ENCODE data around the gene CACNG1. TPM values are rescaled to one million over a fixed set of nuclear protein-coding genes. Genes with fewer than 3 reads are reported as not detected.

The CACNG1 gene
- total RNA-seq, 2 experiments from 2014 or later = not detected

DNA sequence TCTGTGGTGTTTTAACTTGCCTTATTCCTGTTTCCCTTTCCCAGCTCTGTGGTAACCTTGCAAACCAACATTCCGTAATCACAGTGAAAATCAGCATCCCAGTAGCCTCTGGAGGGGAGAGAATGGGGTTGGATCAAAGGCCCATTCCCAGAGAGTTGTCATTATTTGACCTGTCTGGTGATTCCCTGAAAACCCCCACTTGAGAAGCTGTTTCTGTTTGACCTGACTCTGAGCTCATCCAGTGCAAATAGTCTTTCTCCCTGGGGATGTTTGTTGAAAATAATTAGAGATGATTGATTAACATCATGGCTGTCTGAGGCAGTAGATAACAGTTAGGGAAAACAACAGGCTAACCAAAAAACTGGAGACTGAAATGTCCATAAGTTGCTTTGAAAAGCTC is 3.0 kb downstream of the CACNG1 start:
- POLR2A ChIA-PET = no interaction called here

GRCh38 chr17:67049025-67049739 is 4.8 kb downstream of the CACNG1 start:
- no peaks in the 10 kb centered on the region for H3K27me3 Mint-ChIP-seq (ENCODE audit: low read depth)
- peaks cover 15% of the 10 kb centered on the region for H3K9me3 Mint-ChIP-seq (ENCODE audit: insufficient read depth)
- ATAC-seq = no peak
- no peak overlapping the region for H3K27ac Mint-ChIP-seq
- no peaks in the 10 kb centered on the region for H3K4me1 Mint-ChIP-seq (ENCODE audit: low read depth)
- CTCF ChIA-PET = no interaction called here
- H3K36me3 Mint-ChIP-seq (ENCODE audit: low read depth) = peaks cover 4% of the 10 kb centered on the region
- POLR2A ChIA-PET = no interaction called here
- H3K4me3 Mint-ChIP-seq = no peak overlapping the region
- DNase-seq = no peak

More for the DNA sequence above, 3.0 kb downstream of the CACNG1 start:
- H3K4me1 Mint-ChIP-seq (ENCODE audit: low read depth) = no peaks in the 10 kb centered on the region
- H3K4me3 Mint-ChIP-seq = no peak overlapping the region
- H3K27me3 Mint-ChIP-seq (ENCODE audit: low read depth) = no peaks in the 10 kb centered on the region
- DNase-seq (no peak), ATAC-seq (no peak)
- peaks cover 4% of the 10 kb centered on the region for H3K36me3 Mint-ChIP-seq (ENCODE audit: low read depth)
- CTCF ChIA-PET = no interaction called here
- no peak overlapping the region for H3K27ac Mint-ChIP-seq
- H3K9me3 Mint-ChIP-seq (ENCODE audit: insufficient read depth) = peaks cover 15% of the 10 kb centered on the region

DNA sequence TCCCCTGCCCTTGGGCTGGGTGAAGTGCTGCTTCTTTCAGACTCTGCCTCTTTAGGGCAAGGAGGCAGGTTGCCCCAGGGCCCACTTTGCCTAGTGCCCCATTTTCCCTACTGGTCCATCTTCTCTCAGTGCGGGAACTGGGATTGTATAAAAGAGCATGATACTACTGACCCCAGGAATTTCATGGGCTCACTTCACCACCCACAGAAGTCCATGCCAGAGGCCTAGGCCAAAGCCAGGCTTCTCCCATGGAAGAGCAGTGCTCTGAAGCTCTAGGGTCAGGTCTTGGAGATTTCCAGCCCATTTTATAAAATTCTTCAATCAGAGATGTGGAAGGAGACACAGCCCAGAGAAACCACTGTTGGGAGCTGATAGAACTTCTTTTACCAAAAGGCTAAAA is 5.7 kb downstream of the CACNG1 start:
- Mint-ChIP-seq H3K27me3 (ENCODE audit: low read depth) (no peaks in the 10 kb centered on the region), H3K4me1 (ENCODE audit: low read depth) (no peaks in the 10 kb centered on the region), H3K27ac (no peak overlapping the region), H3K9me3 (ENCODE audit: insufficient read depth) (peaks cover 15% of the 10 kb centered on the region), H3K4me3 (no peak overlapping the region), H3K36me3 (ENCODE audit: low read depth) (peaks cover 4% of the 10 kb centered on the region)
- DNase-seq (no peak), ATAC-seq (no peak)
- POLR2A ChIA-PET = no interaction called here
- CTCF ChIA-PET = no interaction called here

DNA sequence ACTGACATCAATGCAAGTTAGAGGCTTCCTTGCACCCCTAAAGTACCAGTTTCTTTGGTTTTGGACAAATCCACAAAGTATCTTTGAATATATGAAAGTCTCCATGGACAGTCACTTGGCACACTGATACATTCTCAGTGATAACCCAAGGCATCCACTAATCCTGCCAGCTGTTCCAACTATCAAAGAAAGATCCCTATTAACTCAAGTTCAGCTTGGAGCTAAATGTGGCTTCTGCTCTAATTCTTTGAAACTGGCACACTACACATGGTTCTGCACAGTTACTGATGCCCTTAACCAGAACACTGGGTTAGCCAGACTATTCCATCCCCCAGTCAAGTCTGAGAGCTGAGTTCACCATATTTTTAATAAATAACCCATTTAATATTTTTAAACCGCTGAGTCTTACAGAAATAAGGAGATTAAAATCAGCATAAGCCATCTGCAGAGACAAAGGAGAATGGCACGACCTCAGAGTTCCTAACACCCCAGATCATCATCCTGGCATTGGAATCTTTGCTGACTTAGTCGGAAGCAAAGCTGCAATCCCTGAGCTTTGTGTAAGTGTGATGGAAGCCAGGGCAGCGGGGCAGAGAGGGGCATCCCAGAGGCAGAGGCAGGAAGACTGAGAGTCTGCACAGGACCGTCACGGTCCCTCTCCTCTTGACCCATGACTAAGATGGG is 6.3 kb downstream of the CACNG1 start:
- POLR2A ChIA-PET = no interaction called here
- DNase-seq (no peak), ATAC-seq (no peak)
- H3K4me3 Mint-ChIP-seq = no peak overlapping the region
- H3K9me3 Mint-ChIP-seq (ENCODE audit: insufficient read depth) = peaks cover 15% of the 10 kb centered on the region
- H3K27me3 Mint-ChIP-seq (ENCODE audit: low read depth) = no peaks in the 10 kb centered on the region
- H3K4me1 Mint-ChIP-seq (ENCODE audit: low read depth) = no peaks in the 10 kb centered on the region
- H3K27ac Mint-ChIP-seq = no peak overlapping the region
- peaks cover 4% of the 10 kb centered on the region for H3K36me3 Mint-ChIP-seq (ENCODE audit: low read depth)
- CTCF ChIA-PET = no interaction called here

DNA sequence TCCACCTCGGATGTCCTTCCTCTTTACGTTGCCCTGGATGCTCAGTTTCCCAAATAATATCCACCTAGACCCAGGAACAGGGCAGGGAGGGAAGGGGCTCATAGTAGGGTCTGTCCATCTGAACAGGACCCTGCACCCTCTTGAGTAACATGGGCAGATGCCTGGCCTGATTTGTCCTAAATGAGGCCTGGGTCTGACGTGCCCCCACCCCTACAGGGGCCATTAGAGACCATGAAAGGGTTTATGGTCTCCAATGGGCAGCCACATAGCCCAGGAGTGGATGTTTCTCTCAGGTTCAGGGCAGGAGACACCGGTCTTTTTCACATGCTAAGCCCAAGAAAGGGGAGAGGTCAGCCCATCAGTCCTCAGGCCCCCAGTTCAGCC is 6.8 kb downstream of the CACNG1 start:
- no peak for DNase-seq
- Mint-ChIP-seq H3K27me3 (ENCODE audit: low read depth) (no peaks in the 10 kb centered on the region), H3K4me1 (ENCODE audit: low read depth) (no peaks in the 10 kb centered on the region), H3K27ac (no peak overlapping the region), H3K4me3 (no peak overlapping the region), H3K36me3 (ENCODE audit: low read depth) (peaks cover 4% of the 10 kb centered on the region), H3K9me3 (ENCODE audit: insufficient read depth) (peaks cover 15% of the 10 kb centered on the region)
- ChIA-PET POLR2A (no interaction called here), CTCF (no interaction called here)
- no peak for ATAC-seq

GRCh38 chr17:67051837-67052236 is 7.5 kb downstream of the CACNG1 start:
- no peaks in the 10 kb centered on the region for H3K4me1 Mint-ChIP-seq (ENCODE audit: low read depth)
- no peak overlapping the region for H3K4me3 Mint-ChIP-seq
- POLR2A ChIA-PET = no interaction called here
- peaks cover 15% of the 10 kb centered on the region for H3K9me3 Mint-ChIP-seq (ENCODE audit: insufficient read depth)
- H3K27me3 Mint-ChIP-seq (ENCODE audit: low read depth) = no peaks in the 10 kb centered on the region
- CTCF ChIA-PET = no interaction called here
- no peak overlapping the region for H3K27ac Mint-ChIP-seq
- ATAC-seq = no peak
- peaks cover 4% of the 10 kb centered on the region for H3K36me3 Mint-ChIP-seq (ENCODE audit: low read depth)
- DNase-seq = no peak

- Mint-ChIP-seq H3K4me3 (no peak overlapping the region), H3K9me3 (ENCODE audit: insufficient read depth) (peaks cover 13% of the 10 kb centered on the region), H3K27ac (no peak overlapping the region), H3K36me3 (ENCODE audit: low read depth) (peaks cover 4% of the 10 kb centered on the region), H3K27me3 (ENCODE audit: low read depth) (no peaks in the 10 kb centered on the region), H3K4me1 (ENCODE audit: low read depth) (no peaks in the 10 kb centered on the region)
- ATAC-seq = no peak
- no peak for DNase-seq
- ChIA-PET POLR2A (no interaction called here), CTCF (no interaction called here)
Observed at GRCh38 chr17:67052720-67053437, 8.5 kb downstream of the CACNG1 start.

DNA sequence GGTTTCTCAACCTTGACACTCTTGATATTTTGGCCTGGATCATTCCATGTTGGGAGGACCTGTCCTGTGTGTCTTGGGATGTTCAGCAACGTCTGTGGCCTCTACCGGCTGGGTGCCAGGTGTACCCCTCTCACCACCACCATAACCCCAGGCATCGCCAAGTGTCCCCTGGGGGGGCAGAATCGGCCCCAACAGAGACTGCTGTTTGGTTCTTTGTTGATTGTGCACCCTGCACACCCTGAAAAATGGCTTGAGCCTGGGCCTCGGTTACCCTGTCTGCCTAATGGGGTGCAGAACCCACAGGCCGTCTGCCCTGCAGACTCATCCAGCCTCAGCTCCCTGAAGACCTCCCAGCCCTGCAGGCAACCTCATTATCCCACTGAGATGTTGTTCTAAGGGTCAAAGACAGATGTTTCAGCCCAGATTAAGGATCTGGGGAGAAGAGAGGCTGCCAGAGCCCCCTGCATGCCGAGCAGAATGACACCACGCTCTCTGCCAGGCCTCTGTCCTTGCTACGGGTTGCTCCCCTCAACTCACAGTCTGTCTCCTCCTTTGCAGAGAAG is 9.2 kb downstream of the CACNG1 start:
- POLR2A ChIA-PET = no interaction called here
- no peak overlapping the region for H3K27ac Mint-ChIP-seq
- H3K9me3 Mint-ChIP-seq (ENCODE audit: insufficient read depth) = peaks cover 7% of the 10 kb centered on the region
- CTCF ChIA-PET = no interaction called here
- H3K4me1 Mint-ChIP-seq (ENCODE audit: low read depth) = no peaks in the 10 kb centered on the region
- H3K36me3 Mint-ChIP-seq (ENCODE audit: low read depth) = peaks cover 4% of the 10 kb centered on the region
- no peak for ATAC-seq
- H3K27me3 Mint-ChIP-seq (ENCODE audit: low read depth) = no peaks in the 10 kb centered on the region
- no peak for DNase-seq
- H3K4me3 Mint-ChIP-seq = no peak overlapping the region

DNA sequence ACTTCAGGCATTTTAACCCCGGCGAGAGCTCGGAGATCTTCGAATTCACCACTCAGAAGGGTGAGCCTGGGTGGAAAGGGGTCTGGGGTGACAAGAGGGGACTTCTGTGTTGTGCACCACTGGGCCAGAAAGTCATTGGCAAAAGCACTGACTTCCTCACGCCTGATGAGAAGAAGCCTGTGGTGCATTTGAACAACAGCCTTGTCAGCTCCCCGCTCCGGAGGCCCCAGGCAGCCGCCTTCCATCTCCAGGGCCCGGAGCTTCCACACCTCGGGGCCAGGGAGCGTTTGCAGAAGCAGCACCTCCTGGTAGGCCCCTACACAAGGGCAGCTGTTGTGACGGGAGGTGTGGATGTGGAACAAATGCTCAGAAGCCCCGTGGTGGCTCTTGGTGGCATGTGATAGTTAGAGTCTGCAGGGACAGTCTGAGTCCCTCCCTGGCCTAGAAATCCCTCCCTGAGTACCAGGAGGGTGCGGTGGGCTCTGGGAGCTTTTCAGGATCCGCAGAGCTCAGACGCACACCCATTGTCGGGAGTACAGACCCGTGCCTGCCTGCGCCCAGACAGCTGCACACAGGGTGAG is 9.7 kb downstream of the CACNG1 start:
- DNase-seq (no peak), ATAC-seq (no peak)
- Mint-ChIP-seq H3K4me1 (ENCODE audit: low read depth) (no peaks in the 10 kb centered on the region), H3K27ac (no peak overlapping the region), H3K4me3 (no peak overlapping the region), H3K36me3 (ENCODE audit: low read depth) (no peaks in the 10 kb centered on the region), H3K9me3 (ENCODE audit: insufficient read depth) (peaks cover 1% of the 10 kb centered on the region), H3K27me3 (ENCODE audit: low read depth) (no peaks in the 10 kb centered on the region)
- ChIA-PET CTCF (no interaction called here), POLR2A (no interaction called here)

- H3K4me1 Mint-ChIP-seq (ENCODE audit: low read depth) = no peaks in the 10 kb centered on the region
- POLR2A ChIA-PET = no interaction called here
- no peak overlapping the region for H3K4me3 Mint-ChIP-seq
- no peaks in the 10 kb centered on the region for H3K27me3 Mint-ChIP-seq (ENCODE audit: low read depth)
- CTCF ChIA-PET = no interaction called here
- ATAC-seq (no peak), DNase-seq (no peak)
- H3K9me3 Mint-ChIP-seq (ENCODE audit: insufficient read depth) = no peaks in the 10 kb centered on the region
- H3K36me3 Mint-ChIP-seq (ENCODE audit: low read depth) = no peaks in the 10 kb centered on the region
- H3K27ac Mint-ChIP-seq = no peak overlapping the region
Observed at GRCh38 chr17:67054608-67055007, 10.3 kb downstream of the CACNG1 start.

- no peaks in the 10 kb centered on the region for H3K4me1 Mint-ChIP-seq (ENCODE audit: low read depth)
- H3K27ac Mint-ChIP-seq = no peak overlapping the region
- H3K36me3 Mint-ChIP-seq (ENCODE audit: low read depth) = no peaks in the 10 kb centered on the region
- ATAC-seq (no peak), DNase-seq (no peak)
- ChIA-PET POLR2A (no interaction called here), CTCF (no interaction called here)
- no peaks in the 10 kb centered on the region for H3K9me3 Mint-ChIP-seq (ENCODE audit: insufficient read depth)
- no peak overlapping the region for H3K4me3 Mint-ChIP-seq
- no peaks in the 10 kb centered on the region for H3K27me3 Mint-ChIP-seq (ENCODE audit: low read depth)
Observed at GRCh38 chr17:67055041-67055443, 10.7 kb downstream of the CACNG1 start.

Measured in activated CD8-positive, alpha-beta T cell treated with anti-CD3 and anti-CD28 coated beads, Interleukin-2, amount 10 ng/mL, durations not matched to agents 7 days and 5 days (primary cell).